ENCODE measurements around the gene IZUMO1R.
"Not testable (repeated sequence)": the region's sequence is repeated elsewhere in the genome, so short reads cannot be mapped to it uniquely, and the experiment has no call there.

The IZUMO1R gene

DNA sequence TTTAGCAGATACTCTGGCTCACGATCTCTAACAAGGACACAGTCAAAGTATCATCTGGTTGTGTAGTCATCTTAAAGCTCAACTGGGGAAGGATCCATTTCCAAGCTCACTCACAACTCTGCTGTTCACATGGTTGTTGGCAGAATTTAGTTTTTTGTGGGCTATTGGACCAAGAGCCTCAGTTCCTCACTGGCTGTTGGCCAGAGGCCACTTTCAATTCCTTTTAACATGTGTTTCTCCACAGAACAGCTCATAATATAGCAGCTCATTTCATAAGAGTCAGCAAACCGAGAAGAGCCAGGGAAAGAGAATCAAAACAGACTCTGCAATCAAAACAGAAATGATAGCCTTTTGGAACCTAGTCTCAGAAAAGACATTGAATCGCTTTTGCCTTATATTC lies 22.6 kb downstream of the IZUMO1R start:
- no peak for DNase-seq (ENCODE audit: low read depth)

GRCh38 chr11:94328587-94329080 lies 24.3 kb downstream of the IZUMO1R start:
- no peak for DNase-seq (ENCODE audit: low read depth)

GRCh38 chr11:94329501-94329900 lies 25.1 kb downstream of the IZUMO1R start:
- DNase-seq (ENCODE audit: low read depth) = no peak

GRCh38 chr11:94330789-94331188 lies 26.4 kb downstream of the IZUMO1R start:
- DNase-seq (ENCODE audit: low read depth) = no peak

DNA sequence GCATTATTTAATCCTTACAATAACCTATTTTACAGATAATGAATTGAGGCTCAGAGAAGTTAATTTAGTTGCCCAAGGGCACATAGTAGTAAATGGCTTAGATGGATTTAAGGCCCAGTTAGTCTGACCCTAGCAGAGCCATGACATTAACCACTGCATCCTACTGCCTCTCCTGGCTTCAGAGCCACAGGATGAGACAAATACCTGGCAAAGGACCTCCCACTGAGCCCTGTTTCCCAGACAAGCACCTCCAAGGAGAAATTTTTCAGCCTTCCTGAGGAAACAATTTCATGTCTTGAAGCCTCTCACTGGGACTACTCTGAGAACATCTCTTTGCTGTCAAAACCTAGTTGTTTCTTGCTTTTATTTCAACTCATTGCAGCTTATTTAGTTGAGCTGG lies 28.4 kb downstream of the IZUMO1R start:
- DNase-seq (ENCODE audit: low read depth) = no peak

GRCh38 chr11:94336033-94336432 lies 31.7 kb downstream of the IZUMO1R start:
- no peak for DNase-seq (ENCODE audit: low read depth)

GRCh38 chr11:94338651-94339050 lies 34.3 kb downstream of the IZUMO1R start:
- DNase-seq (ENCODE audit: low read depth) = no peak

DNA sequence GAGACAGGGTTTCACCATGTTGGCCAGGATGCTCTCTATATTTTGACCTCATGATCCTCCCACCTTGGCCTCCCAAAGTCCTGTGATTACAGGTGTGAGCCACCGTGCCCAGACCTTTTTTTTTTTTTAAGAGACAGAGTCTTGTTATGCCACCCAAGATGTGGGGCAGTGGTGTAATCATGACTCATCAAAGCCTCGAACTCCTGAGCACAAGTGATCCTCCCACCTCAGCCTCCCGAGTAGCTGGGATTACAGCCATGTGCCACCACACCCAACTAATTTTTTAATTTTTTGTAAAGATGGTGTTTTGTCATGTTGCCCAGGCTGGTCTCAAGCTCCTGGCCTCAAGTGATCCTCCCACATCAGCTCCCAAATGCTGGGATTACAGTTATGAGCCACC lies 37.9 kb downstream of the IZUMO1R start:
- DNase-seq (ENCODE audit: low read depth) = no peak

DNA sequence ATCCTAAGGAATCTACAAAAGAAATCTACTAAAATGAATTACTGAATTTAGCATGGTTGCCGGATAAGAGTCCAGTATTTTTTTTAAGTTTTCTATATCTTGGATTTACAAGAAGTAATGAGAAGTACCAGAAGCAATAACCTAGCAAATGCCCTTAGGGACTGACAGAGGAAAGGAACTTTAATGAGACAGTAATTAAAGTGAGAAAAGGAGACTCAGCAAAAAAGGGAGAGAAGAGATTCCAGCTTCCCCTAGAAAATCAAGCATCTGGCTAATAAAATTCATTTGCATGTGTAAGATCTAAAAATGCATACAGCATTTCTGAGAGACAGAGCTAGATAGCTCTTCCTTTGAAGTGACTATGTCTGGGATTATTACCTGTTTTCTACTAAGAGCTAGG lies 39.1 kb downstream of the IZUMO1R start:
- DNase-seq (ENCODE audit: low read depth) = no peak

GRCh38 chr11:94346311-94346710 lies 41.9 kb downstream of the IZUMO1R start:
- DNase-seq (ENCODE audit: low read depth) = not testable (repeated sequence)

DNA sequence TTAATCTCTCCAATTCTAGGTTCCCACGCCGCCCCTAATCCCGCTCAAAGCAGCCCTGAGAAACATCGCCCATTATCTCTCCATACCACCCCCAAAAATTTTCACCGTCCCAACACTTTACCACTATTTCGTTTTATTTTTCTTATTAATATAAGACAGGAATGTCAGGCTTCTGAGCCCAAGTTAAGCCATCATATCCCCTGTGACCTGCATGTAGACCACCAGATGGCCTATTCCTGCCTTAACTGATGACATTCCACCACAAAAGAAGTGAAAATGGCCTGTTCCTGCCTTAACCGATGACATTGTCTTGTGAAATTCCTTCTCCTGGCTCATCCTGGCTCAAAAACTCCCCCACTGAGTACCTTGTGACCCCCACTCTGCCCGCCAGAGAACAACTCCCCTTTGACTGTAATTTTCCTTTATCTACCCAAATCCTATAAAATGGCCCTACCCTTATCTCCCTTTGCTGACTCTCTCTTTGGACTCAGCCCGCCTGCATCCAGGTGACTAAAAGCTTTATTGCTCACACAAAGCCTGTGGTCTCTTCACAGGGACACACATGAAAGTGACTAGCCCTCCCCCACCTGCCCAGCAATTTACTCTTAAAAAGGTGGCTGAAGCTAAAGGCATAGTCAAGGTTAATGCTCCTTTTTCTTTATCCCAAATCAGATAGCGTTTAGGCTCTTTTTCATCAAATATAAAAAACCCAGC lies 46.6 kb downstream of the IZUMO1R start:
- DNase-seq (ENCODE audit: low read depth) = not testable (repeated sequence)
